Urinary bladder (tissue), 4 donors: Measurements from ENCODE around the gene TNIK. TPM values are rescaled to one million over a fixed set of nuclear protein-coding genes. Genes with fewer than 3 reads are reported as not detected.

Experiments
- DNase-seq: peaks from one replicate; pipeline ENCODE4 v3.0.0-alpha.2; 2015; ENCODE audit errors: extremely low spot score
- H3K27ac ChIP-seq: one replicate; pipeline ENCODE4 v1.5.1; 2013; ENCODE audit warnings: low read depth, mild to moderate bottlenecking, moderate library complexity
- H3K36me3 ChIP-seq: one replicate; pipeline ENCODE4 v1.6.1; 2013; ENCODE audit warnings: mild to moderate bottlenecking, moderate library complexity; ENCODE audit not compliant: insufficient read depth
- H3K4me1 ChIP-seq: one replicate; pipeline ENCODE4 v1.6.1; 2013; ENCODE audit warnings: mild to moderate bottlenecking, moderate library complexity; ENCODE audit not compliant: insufficient read depth
- H3K4me3 ChIP-seq: one replicate; pipeline ENCODE4 v1.5.1; 2013; ENCODE audit warnings: low read depth, low read length
- WGBS: extraction: QIAGEN DNeasy Blood & Tissue Kit; methylation state at CpG from one replicate; pipeline ENCODE4 v1.1.7; 2013; 5-methylcytosine and 5-hydroxymethylcytosine counted together
- polyA plus RNA-seq: library from polyadenylated mRNA; stranded (reverse); fragments of 200-250 nt; gene quantifications from one replicate; pipeline ENCODE4 v1.2.3, GENCODE V29; 2013
- total RNA-seq: library from RNA; depleted of rRNA; stranded (reverse); fragments of >200 nt; gene quantifications from one replicate; pipeline ENCODE4 v1.2.3, GENCODE V29; 2014
- donor health status: healthy with polysubstance abuse.
- donor health status: healthy.

The TNIK gene
- total and polyA plus RNA-seq, 2 donors: 6.5 to 26.6 TPM

GRCh38 chr3:171446801-171447578 lies 13.2 kb downstream of the TNIK start:
- Histone ChIP-seq H3K36me3 (no peaks in the 10 kb centered on the region), H3K27ac (no peak overlapping the region), H3K4me1 (peaks cover 2% of the 10 kb centered on the region), H3K4me3 (no peak overlapping the region)
- WGBS: 77% methylated on average over 12 of the region's 12 CpGs
- DNase-seq: no peak

GRCh38 chr3:171446301-171446700 lies 13.9 kb downstream of the TNIK start:
- Histone ChIP-seq H3K4me1 (peaks cover 2% of the 10 kb centered on the region), H3K36me3 (no peaks in the 10 kb centered on the region), H3K4me3 (no peak overlapping the region), H3K27ac (no peak overlapping the region)
- 83% methylated on average over 1 of the region's 1 CpG for WGBS
- no peak for DNase-seq

GRCh38 chr3:171445620-171446204 lies 14.5 kb downstream of the TNIK start:
- no peak overlapping the region for H3K4me3 ChIP-seq

GRCh38 chr3:171444001-171444690 lies 16.1 kb downstream of the TNIK start:
- 44% methylated on average over 3 of the region's 3 CpGs for WGBS
- H3K27ac ChIP-seq: no peak overlapping the region
- H3K4me3 ChIP-seq: no peak overlapping the region
- H3K36me3 ChIP-seq: no peaks in the 10 kb centered on the region
- DNase-seq: no peak
- H3K4me1 ChIP-seq: no peaks in the 10 kb centered on the region

More at GRCh38 chr3:171445620-171446204, 14.5 kb downstream of the TNIK start:
- DNase-seq: no peak
- 74% methylated on average over 6 of the region's 6 CpGs for WGBS
- H3K4me1 ChIP-seq: no peaks in the 10 kb centered on the region
- H3K27ac ChIP-seq: no peak overlapping the region
- no peaks in the 10 kb centered on the region for H3K36me3 ChIP-seq

- no peak for DNase-seq
- 46% methylated on average over 6 of the region's 6 CpGs for WGBS
- H3K27ac ChIP-seq: no peak overlapping the region
- no peaks in the 10 kb centered on the region for H3K36me3 ChIP-seq
- H3K4me1 ChIP-seq: no peaks in the 10 kb centered on the region
- no peak overlapping the region for H3K4me3 ChIP-seq
These were observed 16.8 kb downstream of the TNIK start for GRCh38 chr3:171443211-171443957.

GRCh38 chr3:171442184-171442583 lies 18.0 kb downstream of the TNIK start:
- no peak for DNase-seq
- WGBS: 62% methylated on average over 2 of the region's 2 CpGs
- Histone ChIP-seq H3K27ac (no peak overlapping the region), H3K36me3 (no peaks in the 10 kb centered on the region), H3K4me1 (peaks cover 2% of the 10 kb centered on the region), H3K4me3 (no peak overlapping the region)

- WGBS: 92% methylated on average over 3 of the region's 3 CpGs
- no peaks in the 10 kb centered on the region for H3K36me3 ChIP-seq
- DNase-seq: no peak
- no peak overlapping the region for H3K27ac ChIP-seq
- no peak overlapping the region for H3K4me3 ChIP-seq
- peaks cover 2% of the 10 kb centered on the region for H3K4me1 ChIP-seq
These were observed 18.8 kb downstream of the TNIK start for GRCh38 chr3:171441381-171441780.

- WGBS: 97% methylated on average over 2 of the region's 2 CpGs
- H3K36me3 ChIP-seq: no peaks in the 10 kb centered on the region
- no peak overlapping the region for H3K27ac ChIP-seq
- H3K4me1 ChIP-seq: peaks cover 2% of the 10 kb centered on the region
- DNase-seq: no peak
- no peak overlapping the region for H3K4me3 ChIP-seq
These were observed 20.2 kb downstream of the TNIK start for GRCh38 chr3:171439996-171440395.

GRCh38 chr3:171437115-171437756 lies 23.0 kb downstream of the TNIK start:
- no peak for DNase-seq
- Histone ChIP-seq H3K4me3 (no peak overlapping the region), H3K36me3 (no peaks in the 10 kb centered on the region), H3K27ac (no peak overlapping the region), H3K4me1 (peaks cover 2% of the 10 kb centered on the region)
- 52% methylated on average over 3 of the region's 3 CpGs for WGBS

GRCh38 chr3:171436380-171436779 lies 23.8 kb downstream of the TNIK start:
- H3K27ac ChIP-seq: no peak overlapping the region
- H3K36me3 ChIP-seq: no peaks in the 10 kb centered on the region
- peaks cover 2% of the 10 kb centered on the region for H3K4me1 ChIP-seq
- no peak overlapping the region for H3K4me3 ChIP-seq
- no peak for DNase-seq
- WGBS: 28% methylated on average over 3 of the region's 3 CpGs

GRCh38 chr3:171435757-171436156 lies 24.4 kb downstream of the TNIK start:
- no peak for DNase-seq
- Histone ChIP-seq H3K4me1 (peaks cover 2% of the 10 kb centered on the region), H3K27ac (no peak overlapping the region), H3K4me3 (no peak overlapping the region), H3K36me3 (no peaks in the 10 kb centered on the region)

GRCh38 chr3:171435143-171435542 lies 25.1 kb downstream of the TNIK start:
- no peak overlapping the region for H3K27ac ChIP-seq
- WGBS: 95% methylated on average over 1 of the region's 1 CpG
- H3K4me3 ChIP-seq: no peak overlapping the region
- no peak for DNase-seq
- H3K4me1 ChIP-seq: peaks cover 2% of the 10 kb centered on the region
- no peaks in the 10 kb centered on the region for H3K36me3 ChIP-seq

GRCh38 chr3:171432548-171432947 lies 27.7 kb downstream of the TNIK start:
- no peak for DNase-seq
- Histone ChIP-seq H3K27ac (no peak overlapping the region), H3K4me1 (no peaks in the 10 kb centered on the region), H3K4me3 (no peak overlapping the region), H3K36me3 (no peaks in the 10 kb centered on the region)
- WGBS: 21% methylated on average over 1 of the region's 1 CpG
